Smooth muscle cell (in vitro differentiated cells): Measurements from ENCODE around the gene SMCO3. TPM values are rescaled to one million over a fixed set of nuclear protein-coding genes. Genes with fewer than 3 reads are reported as not detected.

ENCODE experiments used
- DNase-seq: peaks from one replicate; lab custom pipeline; 2025; ENCODE audit not compliant: unreplicated experiment; lab: John Stamatoyannopoulos, UW
- H2AFZ ChIP-seq: fragments of 200-600 bp; sonication (generic); 2 replicates; pipeline ENCODE4 v1.6.0; 2016; ENCODE audit warnings: antibody characterized with exemption, low read depth, mild to moderate bottlenecking
- H3F3A ChIP-seq: fragments of 200-600 bp; sonication (generic); 2 replicates; pipeline ENCODE4 v1.6.0; 2017; ENCODE audit warnings: antibody characterized with exemption, low read depth
- H3K27ac ChIP-seq: fragments of 200-600 bp; sonication (generic); 2 replicates; pipeline ENCODE4 v1.5.1; 2016; ENCODE audit warnings: low read depth, mild to moderate bottlenecking
- H3K27me3 ChIP-seq: fragments of 200-600 bp; sonication (generic); 2 replicates; pipeline ENCODE4 v1.6.1; 2016; ENCODE audit warnings: low read depth, mild to moderate bottlenecking
- H3K36me3 ChIP-seq: fragments of 200-600 bp; sonication (generic); 2 replicates; pipeline ENCODE4 v1.5.1; 2016; ENCODE audit warnings: low read depth
- H3K4me1 ChIP-seq: fragments of 200-600 bp; sonication (generic); 2 replicates; pipeline ENCODE4 v1.5.1; 2016; ENCODE audit warnings: low read depth
- H3K4me2 ChIP-seq: fragments of 200-600 bp; sonication (generic); 2 replicates; pipeline ENCODE4 v1.6.0; 2016; ENCODE audit warnings: mild to moderate bottlenecking
- H3K4me3 ChIP-seq: fragments of 200-600 bp; sonication (generic); 2 replicates; pipeline ENCODE4 v1.5.1; 2016; ENCODE audit warnings: mild to moderate bottlenecking
- H3K79me2 ChIP-seq: fragments of 200-600 bp; sonication (generic); 2 replicates; pipeline ENCODE4 v1.6.0; 2016; ENCODE audit warnings: low read depth, mild to moderate bottlenecking
- H3K9ac ChIP-seq: fragments of 200-600 bp; sonication (generic); 2 replicates; pipeline ENCODE4 v1.6.0; 2016; ENCODE audit warnings: low read depth
- H3K9me3 ChIP-seq: fragments of 200-600 bp; sonication (generic); replicated peaks from 2 replicates; pipeline ENCODE4 v1.5.1; 2016; ENCODE audit warnings: low read depth
- H4K20me1 ChIP-seq: fragments of 200-600 bp; sonication (generic); 2 replicates; pipeline ENCODE4 v1.6.0; 2016; ENCODE audit warnings: low read depth
- CTCF ChIP-seq: fragments of 200-600 bp; sonication (generic); IDR thresholded peaks from 2 replicates; pipeline ENCODE4 v1.5.1; 2017; ENCODE audit warnings: borderline replicate concordance, mild to moderate bottlenecking, antibody characterized with exemption; ENCODE audit not compliant: insufficient read depth, poor library complexity, severe bottlenecking
- WGBS: methylation state at CpG from one replicate; pipeline ENCODE4 v1.1.7; 2016; ENCODE audit warnings: low lambda C conversion rate; 5-methylcytosine and 5-hydroxymethylcytosine counted together
- polyA plus RNA-seq: library from polyadenylated mRNA; unstranded; fragments of >200 nt; fragmentation: Nextera tagmentation; extraction: Ambion mirVana; gene quantifications from 2 replicates; pipeline ENCODE4 v1.2.1, GENCODE V29; 2016
- total RNA-seq: library from RNA; depleted of rRNA; stranded (reverse); fragments of >200 nt; gene quantifications from 2 replicates; pipeline ENCODE4 v1.2.3, GENCODE V29; 2014

SMCO3 gene
- total and polyA plus RNA-seq, 2 experiments from 2014 or later, result 0.22 to 0.93 TPM

- H2AFZ ChIP-seq, result no peak overlapping the region
- TF ChIP-seq CTCF, result peak; percentile 9
- peak overlapping the region; percentile 72 for H3K4me3 ChIP-seq
- peaks cover 30% of the 10 kb centered on the region for H3K79me2 ChIP-seq
- no peaks in the 10 kb centered on the region for H3K27me3 ChIP-seq
- no peaks in the 10 kb centered on the region for H3K36me3 ChIP-seq
- peaks cover 26% of the 10 kb centered on the region for H3K4me1 ChIP-seq
- no peaks in the 10 kb centered on the region for H3K9me3 ChIP-seq
- H3K9ac ChIP-seq, result peak overlapping the region; percentile 89
- H4K20me1 ChIP-seq, result no peaks in the 10 kb centered on the region
- peak overlapping the region; percentile 88 for H3K4me2 ChIP-seq
- peak overlapping the region; percentile 93 for H3K27ac ChIP-seq
- H3F3A ChIP-seq, result peaks cover 22% of the 10 kb centered on the region
- WGBS, result 35% methylated on average over 5 of the region's 5 CpGs
- DNase-seq, result no peak
These were observed 37.6 kb downstream of the SMCO3 start for GRCh38 chr12:14776236-14776961.

GRCh38 chr12:14775636-14775980 is 38.4 kb downstream of the SMCO3 start:
- Histone ChIP-seq H3K9ac (peak overlapping the region; percentile 89), H3F3A (peaks cover 22% of the 10 kb centered on the region), H3K4me2 (peak overlapping the region; percentile 88), H3K79me2 (peaks cover 30% of the 10 kb centered on the region), H3K4me1 (peaks cover 26% of the 10 kb centered on the region), H3K27me3 (no peaks in the 10 kb centered on the region), H3K27ac (peak overlapping the region; percentile 93), H3K4me3 (peak overlapping the region; percentile 72), H3K36me3 (no peaks in the 10 kb centered on the region), H2AFZ (peak overlapping the region; percentile 80), H4K20me1 (no peaks in the 10 kb centered on the region), H3K9me3 (no peaks in the 10 kb centered on the region)
- no peak for TF ChIP-seq CTCF
- 20% methylated on average over 1 of the region's 1 CpG for WGBS
- no peak for DNase-seq

GRCh38 chr12:14774906-14775635 is 38.9 kb downstream of the SMCO3 start:
- H3K9ac ChIP-seq, result peak overlapping the region; percentile 89
- WGBS, result 1% methylated on average over 34 of the region's 34 CpGs
- DNase-seq, result no peak
- peak overlapping the region; percentile 88 for H3K4me2 ChIP-seq
- no peaks in the 10 kb centered on the region for H3K36me3 ChIP-seq
- peak overlapping the region; percentile 80 for H2AFZ ChIP-seq
- H3K27me3 ChIP-seq, result no peaks in the 10 kb centered on the region
- H3K27ac ChIP-seq, result peak overlapping the region; percentile 93
- TF ChIP-seq CTCF, result no peak
- H3K79me2 ChIP-seq, result peaks cover 30% of the 10 kb centered on the region
- no peaks in the 10 kb centered on the region for H4K20me1 ChIP-seq
- no peaks in the 10 kb centered on the region for H3K9me3 ChIP-seq
- peaks cover 22% of the 10 kb centered on the region for H3F3A ChIP-seq
- H3K4me1 ChIP-seq, result peaks cover 26% of the 10 kb centered on the region
- H3K4me3 ChIP-seq, result peak overlapping the region; percentile 72
